ENCODE data around the gene TAS2R60.

- no peak for TF ChIP-seq CTCF (conservative IDR thresholded peaks at IDR 0.05; ENCODE audit: low read length)
- no peak for TF ChIP-seq EZH2phosphoT487 (IDR thresholded peaks at IDR 0.05; ENCODE audit: borderline replicate concordance, low read depth, low read length)
Measured at GRCh38 chr7:143460271-143460979, 17.2 kb downstream of the TAS2R60 start.

Measured in OCI-LY7 (cell line).